Immature natural killer cell (primary cell): ENCODE data around the gene ZMIZ2. TPM values are rescaled to one million over a fixed set of nuclear protein-coding genes. Genes with fewer than 3 reads are reported as not detected.
"Not testable (repeated sequence)": the region's sequence is repeated elsewhere in the genome, so short reads cannot be mapped to it uniquely, and the experiment has no call there.

Source experiments
- DNase-seq, 3 donors: peaks; one replicate each; pipeline ENCODE4 v3.0.0; 2022; ENCODE audit warnings: mixed read lengths in 1 of 3
- H3K27ac Mint-ChIP-seq, 6 donors: one replicate each; pipeline ENCODE4 v1.8.0; 2020; ENCODE audit warnings: mixed read lengths in 6 of 6, mild to moderate bottlenecking in 5 of 6, inconsistent platforms in 4 of 6, moderate library complexity in 3 of 6
- H3K27me3 Mint-ChIP-seq, 3 donors: one replicate each; pipeline ENCODE4 v1.8.0; 2020 to 2021; ENCODE audit warnings: low read depth in 3 of 3, mild to moderate bottlenecking in 3 of 3, mixed read lengths in 3 of 3, moderate library complexity in 3 of 3, inconsistent platforms in 1 of 3
- H3K36me3 Mint-ChIP-seq, 3 donors: one replicate each; pipeline ENCODE4 v1.8.0; 2020; ENCODE audit warnings: mixed read lengths in 3 of 3, inconsistent platforms in 2 of 3, mild to moderate bottlenecking in 2 of 3
- H3K4me1 Mint-ChIP-seq, 2 donors: one replicate each; pipeline ENCODE4 v1.8.0; 2020; ENCODE audit warnings: inconsistent platforms in 2 of 2, mild to moderate bottlenecking in 2 of 2, mixed read lengths in 2 of 2, moderate library complexity in 1 of 2
- H3K4me3 Mint-ChIP-seq, 5 donors: one replicate each; pipeline ENCODE4 v1.8.0; 2020; ENCODE audit warnings: mild to moderate bottlenecking in 5 of 5, mixed read lengths in 5 of 5, inconsistent platforms in 3 of 5, moderate library complexity in 3 of 5
- H3K9me3 Mint-ChIP-seq, 6 donors: one replicate each; pipeline ENCODE4 v1.8.0; 2020; ENCODE audit warnings: mild to moderate bottlenecking in 6 of 6, mixed read lengths in 6 of 6, inconsistent platforms in 4 of 6, moderate library complexity in 3 of 6
- polyA plus RNA-seq, 3 donors: library from polyadenylated mRNA; unstranded; fragments of 300-500 nt; fragmentation: Illumina TruSeq; gene quantifications; one replicate each; pipeline ENCODE4 v1.2.3, GENCODE V29; 2021

ZMIZ2 gene
- polyA plus RNA-seq, 3 donors from 2014 or later, result 0.58 to 8.1 (median 3.3) TPM

- Mint-ChIP-seq H3K4me1 (peaks cover 11 to 12% of the 10 kb centered on the region in 2 donors), H3K36me3 (peaks cover 0 to 4% (median 0%) of the 10 kb centered on the region in 3 donors), H3K27ac (no peak overlapping the region), H3K4me3 (no peak overlapping the region), H3K27me3 (peaks cover 0 to 7% (median under 1%) of the 10 kb centered on the region in 3 donors), H3K9me3 (peaks cover 0 to 2% (median 0%) of the 10 kb centered on the region in 6 donors)
- no peak for DNase-seq
These were observed 26.9 kb downstream of the ZMIZ2 start for GRCh38 chr7:44775383-44776107.

GRCh38 chr7:44776211-44776610, 27.6 kb downstream of the ZMIZ2 start:
- DNase-seq, result no peak
- Mint-ChIP-seq H3K4me1 (peaks cover 4 to 5% of the 10 kb centered on the region in 2 donors), H3K27ac (no peak overlapping the region), H3K36me3 (peaks cover 0 to 4% (median 0%) of the 10 kb centered on the region in 3 donors), H3K9me3 (peaks cover 0 to 2% (median 0%) of the 10 kb centered on the region in 6 donors), H3K4me3 (no peak overlapping the region), H3K27me3 (peaks cover 0 to 7% (median 2%) of the 10 kb centered on the region in 3 donors)

- H3K4me3 Mint-ChIP-seq, result no peak overlapping the region
- DNase-seq, result no peak
- peaks cover 6 to 9% (median 8%) of the 10 kb centered on the region in 3 donors for H3K36me3 Mint-ChIP-seq
- peaks cover 0 to 13% (median 10%) of the 10 kb centered on the region in 6 donors for H3K9me3 Mint-ChIP-seq
- H3K4me1 Mint-ChIP-seq, result no peaks in the 10 kb centered on the region
- H3K27ac Mint-ChIP-seq, result no peak overlapping the region
- H3K27me3 Mint-ChIP-seq, result peaks cover 2 to 9% (median 5%) of the 10 kb centered on the region in 3 donors
These were observed 33.8 kb downstream of the ZMIZ2 start for GRCh38 chr7:44782460-44782859.

- peaks cover 0 to 13% (median 10%) of the 10 kb centered on the region in 6 donors for H3K9me3 Mint-ChIP-seq
- DNase-seq, result no peak
- peaks cover 6 to 9% (median 8%) of the 10 kb centered on the region in 3 donors for H3K36me3 Mint-ChIP-seq
- no peaks in the 10 kb centered on the region for H3K4me1 Mint-ChIP-seq
- H3K27ac Mint-ChIP-seq, result no peak overlapping the region
- peaks cover 2 to 9% (median 5%) of the 10 kb centered on the region in 3 donors for H3K27me3 Mint-ChIP-seq
- H3K4me3 Mint-ChIP-seq, result no peak overlapping the region
These were observed 34.8 kb downstream of the ZMIZ2 start for GRCh38 chr7:44783407-44783806.

- Mint-ChIP-seq H3K4me3 (no peak overlapping the region), H3K9me3 (peaks cover 0 to 13% (median 10%) of the 10 kb centered on the region in 6 donors), H3K4me1 (no peaks in the 10 kb centered on the region), H3K36me3 (peaks cover 5 to 8% (median 6%) of the 10 kb centered on the region in 3 donors), H3K27me3 (peaks cover 2 to 6% (median 5%) of the 10 kb centered on the region in 3 donors), H3K27ac (no peak overlapping the region)
- no peak for DNase-seq
These were observed 35.7 kb downstream of the ZMIZ2 start for GRCh38 chr7:44784364-44784763.

- not testable (repeated sequence) for H3K4me1 Mint-ChIP-seq, H3K27ac Mint-ChIP-seq, H3K36me3 Mint-ChIP-seq, DNase-seq, H3K27me3 Mint-ChIP-seq, H3K4me3 Mint-ChIP-seq
- H3K9me3 Mint-ChIP-seq, result peaks cover 0 to 13% (median 10%) of the 10 kb centered on the region in 6 donors
These were observed 36.6 kb downstream of the ZMIZ2 start for GRCh38 chr7:44785218-44785617.

GRCh38 chr7:44787041-44787440, 38.4 kb downstream of the ZMIZ2 start:
- peaks cover 0 to 6% (median 5%) of the 10 kb centered on the region in 3 donors for H3K27me3 Mint-ChIP-seq
- H3K4me1 Mint-ChIP-seq, result no peaks in the 10 kb centered on the region
- peaks cover 6 to 13% (median 8%) of the 10 kb centered on the region in 3 donors for H3K36me3 Mint-ChIP-seq
- no peak overlapping the region for H3K27ac Mint-ChIP-seq
- H3K9me3 Mint-ChIP-seq, result peaks cover 0 to 13% (median 10%) of the 10 kb centered on the region in 6 donors
- DNase-seq, result no peak
- H3K4me3 Mint-ChIP-seq, result no peak overlapping the region

- Mint-ChIP-seq H3K36me3 (peaks cover 6 to 13% (median 8%) of the 10 kb centered on the region in 3 donors), H3K27ac (no peak overlapping the region), H3K4me3 (no peak overlapping the region), H3K27me3 (peaks cover 0 to 6% (median 3%) of the 10 kb centered on the region in 3 donors), H3K9me3 (peaks cover 0 to 11% (median 6%) of the 10 kb centered on the region in 6 donors), H3K4me1 (no peaks in the 10 kb centered on the region)
- DNase-seq, result no peak
These were observed 39.1 kb downstream of the ZMIZ2 start for GRCh38 chr7:44787762-44788161.

- DNase-seq, result no peak
- Mint-ChIP-seq H3K27me3 (peaks cover 0 to 2% (median 0%) of the 10 kb centered on the region in 3 donors), H3K4me1 (no peaks in the 10 kb centered on the region), H3K4me3 (no peak overlapping the region), H3K9me3 (no peaks in the 10 kb centered on the region), H3K36me3 (peaks cover 0 to 8% (median 0%) of the 10 kb centered on the region in 3 donors), H3K27ac (no peak overlapping the region)
These were observed 41.3 kb downstream of the ZMIZ2 start for GRCh38 chr7:44789990-44790389.

GRCh38 chr7:44791278-44792219, 42.9 kb downstream of the ZMIZ2 start:
- no peak for DNase-seq
- H3K36me3 Mint-ChIP-seq, result peaks cover 0 to 8% (median 0%) of the 10 kb centered on the region in 3 donors

GRCh38 chr7:44793919-44794318, 45.3 kb downstream of the ZMIZ2 start:
- Mint-ChIP-seq H3K4me1 (peaks cover 19 to 20% of the 10 kb centered on the region in 2 donors), H3K27me3 (peaks cover 14 to 21% (median 17%) of the 10 kb centered on the region in 3 donors), H3K36me3 (peaks cover 0 to 8% (median 8%) of the 10 kb centered on the region in 3 donors), H3K27ac (peak overlapping the region in 1 of 6 donors; percentile 40), H3K9me3 (no peaks in the 10 kb centered on the region), H3K4me3 (peak overlapping the region in 3 of 5 donors; percentile 21 to 42 (median 36))
- DNase-seq, result no peak

More at GRCh38 chr7:44791278-44792219, 42.9 kb downstream of the ZMIZ2 start:
- no peaks in the 10 kb centered on the region for H3K9me3 Mint-ChIP-seq
- peaks cover 6 to 9% (median 6%) of the 10 kb centered on the region in 3 donors for H3K27me3 Mint-ChIP-seq
- H3K27ac Mint-ChIP-seq, result peak overlapping the region in 2 of 6 donors; percentile 19 to 56
- H3K4me1 Mint-ChIP-seq, result no peaks in the 10 kb centered on the region
- no peak overlapping the region for H3K4me3 Mint-ChIP-seq

- Mint-ChIP-seq H3K9me3 (no peaks in the 10 kb centered on the region), H3K4me3 (peak overlapping the region in 1 of 5 donors; percentile 21), H3K27ac (peak overlapping the region in 1 of 6 donors; percentile 40), H3K4me1 (peaks cover 20 to 24% of the 10 kb centered on the region in 2 donors), H3K27me3 (peaks cover 14 to 21% (median 17%) of the 10 kb centered on the region in 3 donors), H3K36me3 (peaks cover 0 to 8% (median 8%) of the 10 kb centered on the region in 3 donors)
- DNase-seq, result no peak
These were observed 45.7 kb downstream of the ZMIZ2 start for GRCh38 chr7:44794331-44794730.

- Mint-ChIP-seq H3K4me3 (peak overlapping the region; percentile 94 to 99 (median 95)), H3K36me3 (peaks cover 15 to 16% (median 15%) of the 10 kb centered on the region in 3 donors), H3K27me3 (peaks cover 15 to 21% (median 17%) of the 10 kb centered on the region in 3 donors), H3K9me3 (no peaks in the 10 kb centered on the region), H3K27ac (peak overlapping the region; percentile 89 to 99 (median 96)), H3K4me1 (peaks cover 31 to 40% of the 10 kb centered on the region in 2 donors)
- no peak for DNase-seq
These were observed 47.4 kb downstream of the ZMIZ2 start for GRCh38 chr7:44796034-44796503.
